A549 (cell line): Measurements from ENCODE around the gene AKR7A3. TPM values are rescaled to one million over a fixed set of nuclear protein-coding genes. Genes with fewer than 3 reads are reported as not detected.
A peak's percentile ranks its signal among the peaks of the same experiment; 100 is the strongest.

ENCODE experiments used
- ATAC-seq, 2 experiments: fragments of 200-7000 bp in 1 of 2; fragments of >200 bp in 1 of 2; cut with Nextera tagmentation in 1 of 2; cut with Tn5 transposase in 1 of 2; 3 replicates each; pipeline versions ENCODE4 v1.8.0 to v1.9.1; 2018 to 2020; ENCODE audit warnings: mild to moderate bottlenecking in 1 of 2, moderate library complexity in 1 of 2
- CTCF ChIA-PET: fragments of 300-600 bp; sonication (Branson Sonifier 250); formaldehyde crosslinking; extraction: SDS; loops from one replicate; lab custom pipeline; 2021; ENCODE audit warnings: antibody characterized with exemption, inconsistent platforms; lab: Yijun Ruan, JAX
- POLR2A ChIA-PET: fragments of 350-600 bp; formaldehyde crosslinking; extraction: SDS; loops from one replicate; lab custom pipeline; 2021; ENCODE audit warnings: antibody characterized with exemption, inconsistent platforms; lab: Yijun Ruan, JAX
- DNase-seq, 2 experiments: peaks; one replicate each; pipeline versions ENCODE4 v3.0.0 to v3.0.0-alpha.2; 2011 to 2016; ENCODE audit warnings: low read depth in 1 of 2, low spot score in 1 of 2
- FAIRE-seq: peaks from 2 replicates; lab custom pipeline; 2011; peaks lifted over from hg19 to GRCh38; lab: Jason Lieb, UNC
- H3K27ac ChIP-seq, 2 experiments: fragments of >200 bp; sonication (Bioruptor Twin); formaldehyde crosslinking; 3 replicates each; pipeline ENCODE4 v1.5.1; 2016 to 2017
- H3K4me1 ChIP-seq: fragments of >200 bp; sonication (Bioruptor Twin); formaldehyde crosslinking; 3 replicates; pipeline ENCODE4 v1.6.1; 2016
- H3K4me2 ChIP-seq: fragments of >200 bp; sonication (Bioruptor Twin); formaldehyde crosslinking; 3 replicates; pipeline ENCODE4 v1.6.1; 2016
- H3K4me3 ChIP-seq: fragments of >200 bp; sonication (Bioruptor Twin); formaldehyde crosslinking; 3 replicates; pipeline ENCODE4 v1.5.1; 2016
- H3K9me3 ChIP-seq: fragments of >200 bp; sonication (Bioruptor Twin); formaldehyde crosslinking; 3 replicates; pipeline ENCODE4 v1.6.1; 2016
- CBX2 ChIP-seq: fragments of 200-600 bp; sonication (generic); IDR thresholded peaks from 2 replicates; pipeline ENCODE4 v1.6.1; 2016; ENCODE audit warnings: low read depth, mild to moderate bottlenecking, borderline replicate concordance
- CBX8 ChIP-seq: fragments of 200-600 bp; sonication (generic); IDR thresholded peaks from 2 replicates; pipeline ENCODE4 v1.6.1; 2016
- CHD2 ChIP-seq: fragments of 150-350 bp; IDR thresholded peaks from 2 replicates; pipeline ENCODE4 v1.6.1; 2014; ENCODE audit warnings: low read length; ENCODE audit not compliant: partially characterized antibody
- EHMT2 ChIP-seq: fragments of 200-600 bp; sonication (generic); IDR thresholded peaks from 2 replicates; pipeline ENCODE4 v1.6.1; 2016; ENCODE audit warnings: antibody characterized with exemption, low read depth, mild to moderate bottlenecking, moderate library complexity
- FOXS1 ChIP-seq: fragments of 250-450 bp; sonication (Bioruptor Pico); IDR thresholded peaks from 2 replicates; pipeline ENCODE4 v1.5.0; 2020; ENCODE audit warnings: mild to moderate bottlenecking, moderate library complexity
- HOXB13 ChIP-seq: fragments of 250-450 bp; sonication (Bioruptor Pico); IDR thresholded peaks from 2 replicates; pipeline ENCODE4 v1.5.0; 2020; ENCODE audit warnings: low read depth, mild to moderate bottlenecking, moderate library complexity
- HOXB5 ChIP-seq: fragments of 250-450 bp; sonication (Bioruptor Pico); IDR thresholded peaks from 2 replicates; pipeline ENCODE4 v1.5.0; 2020; ENCODE audit warnings: mild to moderate bottlenecking, moderate library complexity
- KDM5A ChIP-seq: fragments of 200-600 bp; sonication (generic); IDR thresholded peaks from 2 replicates; pipeline ENCODE4 v1.6.1; 2016; ENCODE audit warnings: antibody characterized with exemption, mild to moderate bottlenecking
- NFE2L2 ChIP-seq: fragments of 150-350 bp; conservative IDR thresholded peaks from 2 replicates; pipeline ENCODE4 v1.6.1; 2014; ENCODE audit warnings: low read length
- POLR2A ChIP-seq: IDR thresholded peaks from 2 replicates; pipeline ENCODE4 v1.6.1; 2012; ENCODE audit warnings: mild to moderate bottlenecking, low read length
- RCOR1 ChIP-seq: fragments of 150-350 bp; IDR thresholded peaks from 2 replicates; pipeline ENCODE4 v1.6.1; 2014; ENCODE audit warnings: antibody characterized with exemption, low read length, low read depth
- RNF2 ChIP-seq: fragments of 200-600 bp; sonication (generic); IDR thresholded peaks from 2 replicates; pipeline ENCODE4 v1.6.1; 2016; ENCODE audit warnings: low read depth, mild to moderate bottlenecking, antibody characterized with exemption, moderate library complexity, borderline replicate concordance
- TFCP2L1 ChIP-seq: fragments of 250-450 bp; sonication (Bioruptor Pico); IDR thresholded peaks from 2 replicates; pipeline ENCODE4 v1.5.0; 2021; ENCODE audit warnings: mild to moderate bottlenecking
- ZC3H11A ChIP-seq: fragments of 450-650 bp; IDR thresholded peaks from 2 replicates; pipeline ENCODE4 v1.6.1; 2014; ENCODE audit warnings: antibody characterized with exemption, mild to moderate bottlenecking
- ZFP36 ChIP-seq: fragments of 450-650 bp; IDR thresholded peaks from 2 replicates; pipeline ENCODE4 v1.6.1; 2014; ENCODE audit warnings: borderline replicate concordance; ENCODE audit not compliant: partially characterized antibody
- ZSCAN20 ChIP-seq: fragments of 250-450 bp; sonication (Bioruptor Pico); IDR thresholded peaks from 2 replicates; pipeline ENCODE4 v1.8.0; 2022; ENCODE audit warnings: mild to moderate bottlenecking, moderate library complexity
- WGBS: methylation state at CpG from one replicate; pipeline ENCODE4 v1.1.6; 2017; ENCODE audit errors: missing lambda C conversion rate; 5-methylcytosine and 5-hydroxymethylcytosine counted together
- polyA plus RNA-seq, 4 experiments: library from polyadenylated mRNA; depleted of rRNA in 3 of 4; stranded (reverse); fragments of >200 nt; fragmentation: RNase III in 1 of 4; extraction: RNeasy Plus Mini Kit Qiagen cat#74134 plus additional on column Dnase treatment in 1 of 4; gene quantifications; 2 replicates in 3 of 4; 3 replicates in 1 of 4; pipeline ENCODE4 v1.2.3, GENCODE V29; 2011 to 2017
- TF ChIP-seq, protein P1 (sequence below): fragments of >200 bp; sonication (Bioruptor Twin); formaldehyde crosslinking; IDR thresholded peaks from 3 replicates; pipeline ENCODE4 v1.6.1; 2016
- TF ChIP-seq, protein P2 (sequence below): fragments of 150-350 bp; IDR thresholded peaks from 2 replicates; pipeline ENCODE4 v1.6.1; 2014; ENCODE audit warnings: low read depth, mild to moderate bottlenecking, low read length
- TF ChIP-seq, protein P3 (sequence below): fragments of 250-450 bp; sonication (Bioruptor Pico); IDR thresholded peaks from 2 replicates; pipeline ENCODE4 v1.5.0; 2021; ENCODE audit warnings: mild to moderate bottlenecking, moderate library complexity, borderline replicate concordance

The AKR7A3 gene
- polyA plus RNA-seq, 2 of the 4 experiments (the other 2 are of a cell fraction) = 0.10 to 0.21 TPM

DNA sequence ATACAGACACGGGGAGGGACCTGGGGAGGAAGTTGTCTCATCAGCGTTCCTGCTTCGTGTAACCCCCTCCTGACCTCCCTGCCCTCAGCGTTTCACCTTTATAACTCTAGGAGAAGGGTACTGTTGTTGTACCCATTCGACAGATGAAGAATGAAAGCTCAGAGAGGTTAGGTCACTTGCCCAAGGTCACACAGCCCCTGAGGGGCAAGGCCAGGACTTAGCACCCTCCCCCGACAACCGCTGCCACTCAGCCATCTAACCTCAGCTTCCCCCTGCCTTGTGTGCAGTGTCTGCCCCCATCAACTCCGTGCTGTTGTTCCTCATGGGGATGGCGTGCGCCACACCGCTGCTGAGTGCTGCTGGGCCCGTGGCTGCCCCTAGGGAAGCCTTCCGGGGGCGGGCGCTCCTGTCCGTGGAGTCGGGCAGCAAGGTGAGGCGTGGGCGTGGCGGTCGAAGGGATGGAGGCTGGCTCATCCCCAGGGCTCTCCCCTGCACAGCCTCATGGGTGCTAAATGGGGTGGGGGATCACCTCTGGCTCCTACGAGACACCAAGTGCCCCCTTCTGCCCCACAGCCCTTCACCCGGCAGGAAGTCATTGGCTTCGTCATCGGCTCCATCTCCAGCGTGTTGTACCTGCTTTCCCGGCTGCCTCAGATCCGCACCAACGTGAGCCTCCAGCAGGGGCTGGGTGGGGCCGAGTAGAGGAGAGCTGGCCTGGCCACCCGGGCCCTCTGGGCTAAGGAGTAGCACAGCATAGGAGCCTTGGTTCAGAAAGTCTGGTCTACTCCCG is 37.6 kb upstream of the AKR7A3 start:
- 90% methylated on average over 14 of the region's 32 CpGs for WGBS
- no peak overlapping the region for H3K27ac ChIP-seq
- peak in 1 of 2 experiments; percentile 49; a peak in 3 of 6 replicates for ATAC-seq

DNA sequence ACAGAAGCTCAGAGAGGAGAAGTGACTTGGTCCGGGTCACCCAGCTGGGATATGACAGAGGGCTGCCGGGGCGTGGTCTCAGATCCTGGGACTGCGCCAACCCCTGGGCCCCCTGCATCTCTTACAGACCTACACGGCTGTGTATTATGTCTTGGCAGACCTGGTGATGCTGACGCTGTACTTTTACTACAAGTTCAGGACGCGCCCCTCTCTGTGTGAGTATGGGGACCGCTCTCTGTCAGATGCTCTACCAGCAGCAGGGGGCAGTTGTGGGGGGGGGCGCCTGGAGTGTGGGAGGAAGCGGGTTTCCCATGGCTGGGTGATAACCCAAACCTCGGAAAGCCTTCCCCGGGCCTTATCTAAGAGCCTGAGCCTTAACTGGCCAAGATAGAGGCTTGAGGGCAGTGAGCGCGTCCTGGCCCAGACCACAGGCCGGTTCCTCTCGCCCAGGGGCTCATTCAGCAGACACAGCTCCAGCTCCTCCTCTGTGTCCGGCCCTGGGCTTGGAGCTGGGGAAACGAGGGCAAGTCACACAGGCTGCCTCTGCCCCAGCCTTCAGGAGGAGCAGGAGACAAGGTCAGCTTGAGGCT is 36.9 kb upstream of the AKR7A3 start:
- no peaks in the 10 kb centered on the region for H3K4me1 ChIP-seq
- FAIRE-seq (no peak), DNase-seq (no peak), ATAC-seq (no peak)
- ChIA-PET CTCF (interaction anchor here (1.1 kb wide), 1 partner anchor 9 kb away, joined by 3 read pairs; no protein-coding TSS in a partner anchor), POLR2A (no interaction called here)
- H3K4me2 ChIP-seq = no peak overlapping the region
- no peak overlapping the region for H3K27ac ChIP-seq
- H3K4me3 ChIP-seq = no peak overlapping the region
- TF ChIP-seq EHMT2 (no peak), RNF2 (no peak), TFCP2L1 (no peak), HOXB5 (no peak), KDM5A (no peak), POLR2A (no peak), HOXB13 (CRISPR knock-in tag) (no peak), CHD2 (no peak), NFE2L2 (no peak), ZSCAN20 (CRISPR knock-in tag) (no peak)
- TF ChIP-seq, protein P1, sequence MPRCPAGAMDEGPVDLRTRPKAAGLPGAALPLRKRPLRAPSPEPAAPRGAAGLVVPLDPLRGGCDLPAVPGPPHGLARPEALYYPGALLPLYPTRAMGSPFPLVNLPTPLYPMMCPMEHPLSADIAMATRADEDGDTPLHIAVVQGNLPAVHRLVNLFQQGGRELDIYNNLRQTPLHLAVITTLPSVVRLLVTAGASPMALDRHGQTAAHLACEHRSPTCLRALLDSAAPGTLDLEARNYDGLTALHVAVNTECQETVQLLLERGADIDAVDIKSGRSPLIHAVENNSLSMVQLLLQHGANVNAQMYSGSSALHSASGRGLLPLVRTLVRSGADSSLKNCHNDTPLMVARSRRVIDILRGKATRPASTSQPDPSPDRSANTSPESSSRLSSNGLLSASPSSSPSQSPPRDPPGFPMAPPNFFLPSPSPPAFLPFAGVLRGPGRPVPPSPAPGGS = no peak
- H3K9me3 ChIP-seq = no peaks in the 10 kb centered on the region
- WGBS = 89% methylated on average over 13 of the region's 19 CpGs

More for the DNA sequence above, 37.6 kb upstream of the AKR7A3 start:
- Histone ChIP-seq H3K4me1 (no peaks in the 10 kb centered on the region), H3K4me2 (no peak overlapping the region), H3K4me3 (no peak overlapping the region), H3K9me3 (no peaks in the 10 kb centered on the region)
- TF ChIP-seq CBX2 = no peak
- peak; percentile 28 for TF ChIP-seq ZFP36
- POLR2A ChIA-PET = no interaction called here
- FAIRE-seq (no peak), DNase-seq (no peak)
- CTCF ChIA-PET = interaction anchor here (1.1 kb wide), 1 partner anchor 10 kb away, joined by 3 read pairs; no protein-coding TSS in a partner anchor

DNA sequence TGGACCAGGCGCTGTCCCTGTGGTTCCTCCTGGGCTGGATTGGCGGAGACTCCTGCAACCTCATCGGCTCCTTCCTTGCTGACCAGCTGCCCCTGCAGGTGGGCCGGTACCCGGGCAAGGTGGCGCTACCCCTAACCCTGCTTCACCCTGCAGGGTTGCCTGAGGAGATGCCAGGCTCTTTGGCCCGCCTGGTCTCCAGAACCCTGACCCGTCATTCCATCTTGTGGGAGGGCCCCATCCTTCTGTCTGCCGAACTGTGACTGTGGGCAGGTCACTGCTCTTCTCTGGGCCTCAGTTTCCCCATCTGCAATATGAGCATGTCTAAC is 36.1 kb upstream of the AKR7A3 start:
- no peak for ATAC-seq
- WGBS = 100% methylated on average over 4 of the region's 9 CpGs
- TF ChIP-seq ZC3H11A = no peak
- no peak for TF ChIP-seq NFE2L2
- TF ChIP-seq, protein P2, sequence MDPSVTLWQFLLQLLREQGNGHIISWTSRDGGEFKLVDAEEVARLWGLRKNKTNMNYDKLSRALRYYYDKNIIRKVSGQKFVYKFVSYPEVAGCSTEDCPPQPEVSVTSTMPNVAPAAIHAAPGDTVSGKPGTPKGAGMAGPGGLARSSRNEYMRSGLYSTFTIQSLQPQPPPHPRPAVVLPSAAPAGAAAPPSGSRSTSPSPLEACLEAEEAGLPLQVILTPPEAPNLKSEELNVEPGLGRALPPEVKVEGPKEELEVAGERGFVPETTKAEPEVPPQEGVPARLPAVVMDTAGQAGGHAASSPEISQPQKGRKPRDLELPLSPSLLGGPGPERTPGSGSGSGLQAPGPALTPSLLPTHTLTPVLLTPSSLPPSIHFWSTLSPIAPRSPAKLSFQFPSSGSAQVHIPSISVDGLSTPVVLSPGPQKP = no peak
- no peak for TF ChIP-seq CBX2
- no peak for TF ChIP-seq FOXS1 (CRISPR knock-in tag)
- no peak for TF ChIP-seq CBX8
- no peak for TF ChIP-seq HOXB5
- TF ChIP-seq, protein P3, sequence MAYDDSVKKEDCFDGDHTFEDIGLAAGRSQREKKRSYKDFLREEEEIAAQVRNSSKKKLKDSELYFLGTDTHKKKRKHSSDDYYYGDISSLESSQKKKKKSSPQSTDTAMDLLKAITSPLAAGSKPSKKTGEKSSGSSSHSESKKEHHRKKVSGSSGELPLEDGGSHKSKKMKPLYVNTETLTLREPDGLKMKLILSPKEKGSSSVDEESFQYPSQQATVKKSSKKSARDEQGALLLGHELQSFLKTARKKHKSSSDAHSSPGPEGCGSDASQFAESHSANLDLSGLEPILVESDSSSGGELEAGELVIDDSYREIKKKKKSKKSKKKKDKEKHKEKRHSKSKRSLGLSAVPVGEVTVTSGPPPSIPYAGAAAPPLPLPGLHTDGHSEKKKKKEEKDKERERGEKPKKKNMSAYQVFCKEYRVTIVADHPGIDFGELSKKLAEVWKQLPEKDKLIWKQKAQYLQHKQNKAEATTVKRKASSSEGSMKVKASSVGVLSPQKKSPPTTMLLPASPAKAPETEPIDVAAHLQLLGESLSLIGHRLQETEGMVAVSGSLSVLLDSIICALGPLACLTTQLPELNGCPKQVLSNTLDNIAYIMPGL (CRISPR knock-in tag) = no peak
- no peak for TF ChIP-seq RCOR1
- Histone ChIP-seq H3K9me3 (no peaks in the 10 kb centered on the region), H3K4me2 (no peak overlapping the region), H3K27ac (no peak overlapping the region), H3K4me3 (no peak overlapping the region), H3K4me1 (no peaks in the 10 kb centered on the region)
- POLR2A ChIA-PET = no interaction called here
- FAIRE-seq = no peak
- DNase-seq = no peak
- CTCF ChIA-PET = no interaction called here
